Esophagus muscularis mucosa (tissue), 4 donors: ENCODE data around the gene PEAK3. TPM values are rescaled to one million over a fixed set of nuclear protein-coding genes. Genes with fewer than 3 reads are reported as not detected.
A peak's percentile ranks its signal among the peaks of the same experiment; 100 is the strongest.

Experiments used
- DNase-seq: peaks from one replicate; pipeline ENCODE4 v3.0.0-alpha.2; 2017; ENCODE audit errors: extremely low spot score
- H3K27ac ChIP-seq, 4 donors: fragments of 200-600 bp; sonication (generic); replicated peaks in 1 of 4; 1 replicate in 3 of 4; 2 replicates in 1 of 4; pipeline ENCODE4 v1.5.1; 2016 to 2019; ENCODE audit warnings: mild to moderate bottlenecking in 1 of 4
- H3K27me3 ChIP-seq, 4 donors: fragments of 200-600 bp; sonication (generic); one replicate each; pipeline versions ENCODE4 v1.5.1 to v1.6.0; 2016 to 2019
- H3K36me3 ChIP-seq, 4 donors: fragments of 200-600 bp; sonication (generic); one replicate each; pipeline ENCODE4 v1.5.1; 2016 to 2019
- H3K4me1 ChIP-seq, 4 donors: fragments of 200-600 bp; sonication (generic); one replicate each; pipeline ENCODE4 v1.5.1; 2016 to 2019
- H3K4me3 ChIP-seq, 4 donors: fragments of 200-600 bp; sonication (generic); 1 replicate in 2 of 4; 2 replicates in 2 of 4; pipeline ENCODE4 v1.5.1; 2016 to 2019; ENCODE audit warnings: mild to moderate bottlenecking in 4 of 4, moderate library complexity in 1 of 4
- H3K9me3 ChIP-seq, 4 donors: fragments of 200-600 bp; sonication (generic); 1 replicate in 3 of 4; 2 replicates in 1 of 4; pipeline ENCODE4 v1.5.1; 2016 to 2019
- EP300 ChIP-seq: sonication (generic); formaldehyde crosslinking; IDR thresholded peaks from one replicate; pipeline ENCODE4 v1.6.1; 2017; ENCODE audit warnings: antibody characterized with exemption
- POLR2A ChIP-seq: fragments of 450-650 bp; IDR thresholded peaks from one replicate; pipeline ENCODE4 v1.6.1; 2017; ENCODE audit warnings: antibody characterized with exemption, moderate library complexity, mild to moderate bottlenecking, low read depth
- POLR2AphosphoS5 ChIP-seq, 2 donors: sonication (generic); formaldehyde crosslinking; IDR thresholded peaks; one replicate each; pipeline ENCODE4 v1.6.1; 2017; ENCODE audit warnings: antibody characterized with exemption in 2 of 2
- WGBS: methylation state at CpG from one replicate; pipeline ENCODE4 v1.1.5; 2018; 5-methylcytosine and 5-hydroxymethylcytosine counted together
- intact Hi-C: fragments of 100-400 bp; cut with DNase I; formaldehyde crosslinking; loops from one replicate; pipeline ENCODE4 v1.15.1; 2023
- total RNA-seq, 4 donors: library from RNA; depleted of rRNA; stranded (reverse); fragments of >200 nt; gene quantifications; one replicate each; pipeline versions ENCODE4 v1.1.0 to v1.2.1, GENCODE V29; 2016
- TF ChIP-seq, protein P1 (sequence below), 3 experiments: fragments of 200-600 bp in 2 of 3; fragments of 450-650 bp in 1 of 3; sonication (generic) in 2 of 3; IDR thresholded peaks; one replicate each; pipeline ENCODE4 v1.5.1; 2017 to 2019; ENCODE audit warnings: antibody characterized with exemption in 3 of 3, mild to moderate bottlenecking in 2 of 3, moderate library complexity in 1 of 3

Gene PEAK3
- total RNA-seq, 4 donors from 2014 or later = 0.78 to 2.3 (median 1.3) TPM

DNA sequence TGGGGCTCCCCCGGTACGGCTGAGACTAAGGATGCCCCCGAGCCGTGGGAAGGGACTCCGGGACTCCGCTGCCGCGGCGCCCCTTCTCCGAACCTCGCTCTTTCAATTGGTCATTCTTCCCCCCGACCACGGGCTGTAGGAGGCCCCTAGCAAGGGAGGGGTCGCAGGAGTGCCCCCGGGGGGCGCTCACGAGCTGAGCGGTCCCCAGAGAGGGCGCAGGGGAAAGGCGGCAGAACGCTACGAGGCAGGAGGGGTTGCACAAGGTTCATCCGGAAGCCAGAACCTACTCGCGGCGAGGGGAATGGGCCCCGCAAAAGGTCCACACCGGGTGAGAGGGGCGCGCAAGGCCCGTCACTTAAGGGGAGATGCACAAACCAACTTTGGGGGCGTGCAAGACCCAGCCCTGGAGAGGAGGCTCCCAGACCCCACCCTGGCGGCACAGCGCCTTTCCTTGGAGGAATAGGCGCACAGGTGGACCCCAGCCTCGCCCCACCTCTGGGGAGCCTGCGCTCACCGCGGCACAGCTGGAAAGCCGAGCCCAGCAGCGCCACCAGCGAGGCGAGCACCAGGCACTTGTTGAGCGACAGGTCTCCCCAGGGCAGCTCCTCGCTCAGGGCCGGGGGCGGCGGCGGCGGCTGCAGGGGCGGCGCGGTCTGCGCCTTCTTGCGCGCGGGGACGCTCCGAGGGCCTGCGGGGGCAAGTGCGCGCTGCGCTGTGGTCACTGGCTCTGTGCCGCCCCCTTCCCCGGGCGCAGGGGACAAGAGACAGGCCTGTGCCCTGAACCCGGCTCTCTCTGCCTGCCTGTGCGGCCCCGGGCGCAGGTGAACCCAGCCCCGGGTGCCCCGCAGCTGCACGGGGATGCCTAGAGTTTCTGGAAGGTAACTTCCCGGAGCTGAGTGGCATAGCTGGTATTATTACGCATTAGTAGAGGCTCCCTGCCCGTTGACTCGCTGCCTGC, 28.6 kb downstream of the PEAK3 start:
- H3K36me3 ChIP-seq = peaks cover 0 to 10% (median 7%) of the 10 kb centered on the region in 4 donors
- DNase-seq = no peak
- peaks cover 11 to 60% (median 38%) of the 10 kb centered on the region in 4 donors for H3K27me3 ChIP-seq
- 27% methylated on average over 21 of the region's 77 CpGs for WGBS
- H3K4me3 ChIP-seq = peak overlapping the region in 3 of 4 donors; percentile 9 to 39 (median 31)
- no peak for TF ChIP-seq POLR2A
- TF ChIP-seq, protein P1, sequence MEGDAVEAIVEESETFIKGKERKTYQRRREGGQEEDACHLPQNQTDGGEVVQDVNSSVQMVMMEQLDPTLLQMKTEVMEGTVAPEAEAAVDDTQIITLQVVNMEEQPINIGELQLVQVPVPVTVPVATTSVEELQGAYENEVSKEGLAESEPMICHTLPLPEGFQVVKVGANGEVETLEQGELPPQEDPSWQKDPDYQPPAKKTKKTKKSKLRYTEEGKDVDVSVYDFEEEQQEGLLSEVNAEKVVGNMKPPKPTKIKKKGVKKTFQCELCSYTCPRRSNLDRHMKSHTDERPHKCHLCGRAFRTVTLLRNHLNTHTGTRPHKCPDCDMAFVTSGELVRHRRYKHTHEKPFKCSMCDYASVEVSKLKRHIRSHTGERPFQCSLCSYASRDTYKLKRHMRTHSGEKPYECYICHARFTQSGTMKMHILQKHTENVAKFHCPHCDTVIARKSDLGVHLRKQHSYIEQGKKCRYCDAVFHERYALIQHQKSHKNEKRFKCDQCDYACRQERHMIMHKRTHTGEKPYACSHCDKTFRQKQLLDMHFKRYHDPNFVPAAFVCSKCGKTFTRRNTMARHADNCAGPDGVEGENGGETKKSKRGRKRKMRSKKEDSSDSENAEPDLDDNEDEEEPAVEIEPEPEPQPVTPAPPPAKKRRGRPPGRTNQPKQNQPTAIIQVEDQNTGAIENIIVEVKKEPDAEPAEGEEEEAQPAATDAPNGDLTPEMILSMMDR (IDR thresholded peaks at IDR 0.05) = no peak
- TF ChIP-seq EP300 = no peak
- no peak for TF ChIP-seq POLR2AphosphoS5 (IDR thresholded peaks at IDR 0.05)
- H3K27ac ChIP-seq = no peak overlapping the region
- peaks cover 35 to 50% (median 44%) of the 10 kb centered on the region in 4 donors for H3K4me1 ChIP-seq
- no peaks in the 10 kb centered on the region for H3K9me3 ChIP-seq
- intact Hi-C loops = no loop called here

DNA sequence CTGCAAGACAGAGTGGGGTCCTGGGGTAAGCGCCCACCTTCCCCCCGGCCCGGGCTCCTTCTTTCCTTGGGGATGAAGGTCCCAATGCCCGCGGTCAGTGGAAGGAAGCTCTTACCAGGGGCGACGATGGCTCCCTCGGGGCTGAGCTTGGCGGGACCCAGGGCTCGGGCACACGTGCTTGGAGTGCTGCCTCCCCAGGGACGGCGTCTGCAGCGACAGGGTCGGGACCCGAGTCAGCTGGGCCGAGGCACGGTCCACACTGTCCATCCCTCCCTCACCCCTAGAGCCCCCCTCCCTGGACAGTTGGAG, 29.2 kb downstream of the PEAK3 start:
- Histone ChIP-seq H3K4me1 (peaks cover 35 to 50% (median 44%) of the 10 kb centered on the region in 4 donors), H3K9me3 (no peaks in the 10 kb centered on the region), H3K36me3 (peaks cover 0 to 17% (median 13%) of the 10 kb centered on the region in 4 donors), H3K27ac (no peak overlapping the region), H3K27me3 (peaks cover 11 to 60% (median 38%) of the 10 kb centered on the region in 4 donors), H3K4me3 (peak overlapping the region in 3 of 4 donors; percentile 9 to 39 (median 31))
- TF ChIP-seq, protein P1 (IDR thresholded peaks at IDR 0.05) = no peak
- TF ChIP-seq EP300 = no peak
- no peak for TF ChIP-seq POLR2AphosphoS5 (IDR thresholded peaks at IDR 0.05)
- no peak for TF ChIP-seq POLR2A
- 15% methylated on average over 8 of the region's 18 CpGs for WGBS
- intact Hi-C loops = no loop called here
- no peak for DNase-seq

DNA sequence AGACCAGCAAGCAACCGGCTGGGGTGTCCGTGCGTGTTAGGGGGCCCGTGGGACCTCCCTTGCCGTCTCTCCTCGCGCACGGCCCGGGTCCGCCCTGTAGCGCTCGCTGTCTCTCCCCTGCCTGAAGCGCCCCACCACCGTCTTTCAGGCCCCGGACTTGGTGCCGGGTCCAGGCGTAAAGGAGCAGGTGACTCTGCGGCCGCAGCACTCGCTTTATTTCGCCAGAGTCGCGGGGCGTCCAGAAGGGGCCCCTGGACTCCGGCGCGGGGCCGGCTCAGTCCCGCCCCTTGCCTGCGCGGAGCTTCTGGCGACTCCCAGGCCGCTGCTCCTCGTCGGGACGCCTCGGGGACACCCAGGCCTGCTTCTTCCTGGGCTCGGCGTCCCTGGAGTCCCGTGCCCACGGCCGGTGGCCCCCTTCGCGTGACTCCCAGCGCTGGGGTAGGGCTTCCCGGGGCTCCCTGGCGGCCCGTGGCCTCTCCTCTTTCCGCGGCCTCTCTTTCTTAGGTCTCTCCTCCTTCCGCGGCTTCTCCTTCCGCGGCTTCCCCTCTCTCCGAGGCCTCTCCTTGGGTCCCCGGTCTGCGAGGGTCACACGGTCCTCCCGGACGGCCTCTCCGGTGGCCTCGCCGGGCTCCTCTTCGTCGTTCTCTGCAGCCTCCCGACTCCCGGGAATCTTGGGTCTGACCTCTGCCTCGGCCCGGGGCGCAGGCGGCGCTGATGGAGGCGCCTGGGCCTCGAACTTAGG, 29.7 kb downstream of the PEAK3 start:
- H3K27me3 ChIP-seq = peaks cover 11 to 60% (median 38%) of the 10 kb centered on the region in 4 donors
- intact Hi-C loops = no loop called here
- H3K36me3 ChIP-seq = peaks cover 0 to 22% (median 19%) of the 10 kb centered on the region in 4 donors
- peaks cover 35 to 52% (median 45%) of the 10 kb centered on the region in 4 donors for H3K4me1 ChIP-seq
- no peak overlapping the region for H3K27ac ChIP-seq
- DNase-seq = no peak
- TF ChIP-seq EP300 (no peak), POLR2A (no peak), POLR2AphosphoS5 (IDR thresholded peaks at IDR 0.05) (no peak)
- TF ChIP-seq, protein P1 (IDR thresholded peaks at IDR 0.05) = no peak
- H3K9me3 ChIP-seq = no peaks in the 10 kb centered on the region
- 19% methylated on average over 22 of the region's 74 CpGs for WGBS
- peak overlapping the region; percentile 24 to 39 (median 28) for H3K4me3 ChIP-seq

DNA sequence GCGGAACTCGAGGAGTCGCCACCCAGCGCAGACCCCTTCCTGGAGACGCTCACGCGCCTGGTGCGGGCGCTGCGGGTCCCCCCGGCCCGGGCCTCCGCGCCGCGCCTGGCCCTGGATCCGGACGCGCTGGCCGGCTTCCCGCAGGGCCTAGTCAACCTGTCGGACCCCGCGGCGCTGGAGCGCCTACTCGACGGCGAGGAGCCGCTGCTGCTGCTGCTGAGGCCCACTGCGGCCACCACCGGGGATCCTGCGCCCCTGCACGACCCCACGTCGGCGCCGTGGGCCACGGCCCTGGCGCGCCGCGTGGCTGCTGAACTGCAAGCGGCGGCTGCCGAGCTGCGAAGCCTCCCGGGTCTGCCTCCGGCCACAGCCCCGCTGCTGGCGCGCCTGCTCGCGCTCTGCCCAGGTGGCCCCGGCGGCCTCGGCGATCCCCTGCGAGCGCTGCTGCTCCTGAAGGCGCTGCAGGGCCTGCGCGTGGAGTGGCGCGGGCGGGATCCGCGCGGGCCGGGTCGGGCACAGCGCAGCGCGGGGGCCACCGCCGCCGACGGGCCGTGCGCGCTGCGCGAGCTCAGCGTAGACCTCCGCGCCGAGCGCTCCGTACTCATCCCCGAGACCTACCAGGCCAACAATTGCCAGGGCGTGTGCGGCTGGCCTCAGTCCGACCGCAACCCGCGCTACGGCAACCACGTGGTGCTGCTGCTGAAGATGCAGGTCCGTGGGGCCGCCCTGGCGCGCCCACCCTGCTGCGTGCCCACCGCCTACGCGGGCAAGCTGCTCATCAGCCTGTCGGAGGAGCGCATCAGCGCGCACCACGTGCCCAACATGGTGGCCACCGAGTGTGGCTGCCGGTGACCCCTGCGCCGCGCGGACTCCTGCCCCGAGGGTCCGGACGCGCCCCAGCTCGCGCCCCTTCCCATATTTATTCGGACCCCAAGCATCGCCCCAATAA, 30.6 kb downstream of the PEAK3 start:
- DNase-seq = no peak
- intact Hi-C loops = no loop called here
- Histone ChIP-seq H3K27me3 (peaks cover 11 to 60% (median 38%) of the 10 kb centered on the region in 4 donors), H3K4me1 (peaks cover 42 to 61% (median 48%) of the 10 kb centered on the region in 4 donors), H3K4me3 (peak overlapping the region; percentile 20 to 39 (median 28)), H3K36me3 (peaks cover 6 to 30% (median 27%) of the 10 kb centered on the region in 4 donors), H3K27ac (no peak overlapping the region), H3K9me3 (no peaks in the 10 kb centered on the region)
- TF ChIP-seq POLR2AphosphoS5 (IDR thresholded peaks at IDR 0.05) (no peak), EP300 (no peak), POLR2A (no peak)
- TF ChIP-seq, protein P1 (IDR thresholded peaks at IDR 0.05) = no peak
- 12% methylated on average over 46 of the region's 125 CpGs for WGBS
